Smooth muscle cell (in vitro differentiated cells): ENCODE measurements around the gene CEP120. TPM values are rescaled to one million over a fixed set of nuclear protein-coding genes. Genes with fewer than 3 reads are reported as not detected.
"Not testable (repeated sequence)": the region's sequence is repeated elsewhere in the genome, so short reads cannot be mapped to it uniquely, and the experiment has no call there.

Experiments used
- DNase-seq: peaks from one replicate; lab custom pipeline; 2025; ENCODE audit not compliant: unreplicated experiment; lab: John Stamatoyannopoulos, UW
- H2AFZ ChIP-seq: fragments of 200-600 bp; sonication (generic); 2 replicates; pipeline ENCODE4 v1.6.0; 2016; ENCODE audit warnings: antibody characterized with exemption, low read depth, mild to moderate bottlenecking
- H3F3A ChIP-seq: fragments of 200-600 bp; sonication (generic); 2 replicates; pipeline ENCODE4 v1.6.0; 2017; ENCODE audit warnings: antibody characterized with exemption, low read depth
- H3K27ac ChIP-seq: fragments of 200-600 bp; sonication (generic); 2 replicates; pipeline ENCODE4 v1.5.1; 2016; ENCODE audit warnings: low read depth, mild to moderate bottlenecking
- H3K27me3 ChIP-seq: fragments of 200-600 bp; sonication (generic); 2 replicates; pipeline ENCODE4 v1.6.1; 2016; ENCODE audit warnings: low read depth, mild to moderate bottlenecking
- H3K36me3 ChIP-seq: fragments of 200-600 bp; sonication (generic); 2 replicates; pipeline ENCODE4 v1.5.1; 2016; ENCODE audit warnings: low read depth
- H3K4me1 ChIP-seq: fragments of 200-600 bp; sonication (generic); 2 replicates; pipeline ENCODE4 v1.5.1; 2016; ENCODE audit warnings: low read depth
- H3K4me2 ChIP-seq: fragments of 200-600 bp; sonication (generic); 2 replicates; pipeline ENCODE4 v1.6.0; 2016; ENCODE audit warnings: mild to moderate bottlenecking
- H3K4me3 ChIP-seq: fragments of 200-600 bp; sonication (generic); 2 replicates; pipeline ENCODE4 v1.5.1; 2016; ENCODE audit warnings: mild to moderate bottlenecking
- H3K79me2 ChIP-seq: fragments of 200-600 bp; sonication (generic); 2 replicates; pipeline ENCODE4 v1.6.0; 2016; ENCODE audit warnings: low read depth, mild to moderate bottlenecking
- H3K9ac ChIP-seq: fragments of 200-600 bp; sonication (generic); 2 replicates; pipeline ENCODE4 v1.6.0; 2016; ENCODE audit warnings: low read depth
- H3K9me3 ChIP-seq: fragments of 200-600 bp; sonication (generic); replicated peaks from 2 replicates; pipeline ENCODE4 v1.5.1; 2016; ENCODE audit warnings: low read depth
- H4K20me1 ChIP-seq: fragments of 200-600 bp; sonication (generic); 2 replicates; pipeline ENCODE4 v1.6.0; 2016; ENCODE audit warnings: low read depth
- CTCF ChIP-seq: fragments of 200-600 bp; sonication (generic); IDR thresholded peaks from 2 replicates; pipeline ENCODE4 v1.5.1; 2017; ENCODE audit warnings: borderline replicate concordance, mild to moderate bottlenecking, antibody characterized with exemption; ENCODE audit not compliant: insufficient read depth, poor library complexity, severe bottlenecking
- WGBS: methylation state at CpG from one replicate; pipeline ENCODE4 v1.1.7; 2016; ENCODE audit warnings: low lambda C conversion rate; 5-methylcytosine and 5-hydroxymethylcytosine counted together
- polyA plus RNA-seq: library from polyadenylated mRNA; unstranded; fragments of >200 nt; fragmentation: Nextera tagmentation; extraction: Ambion mirVana; gene quantifications from 2 replicates; pipeline ENCODE4 v1.2.1, GENCODE V29; 2016
- total RNA-seq: library from RNA; depleted of rRNA; stranded (reverse); fragments of >200 nt; gene quantifications from 2 replicates; pipeline ENCODE4 v1.2.3, GENCODE V29; 2014

Gene CEP120
- total and polyA plus RNA-seq, 2 experiments from 2014 or later, result 6.5 to 30.2 TPM

DNA sequence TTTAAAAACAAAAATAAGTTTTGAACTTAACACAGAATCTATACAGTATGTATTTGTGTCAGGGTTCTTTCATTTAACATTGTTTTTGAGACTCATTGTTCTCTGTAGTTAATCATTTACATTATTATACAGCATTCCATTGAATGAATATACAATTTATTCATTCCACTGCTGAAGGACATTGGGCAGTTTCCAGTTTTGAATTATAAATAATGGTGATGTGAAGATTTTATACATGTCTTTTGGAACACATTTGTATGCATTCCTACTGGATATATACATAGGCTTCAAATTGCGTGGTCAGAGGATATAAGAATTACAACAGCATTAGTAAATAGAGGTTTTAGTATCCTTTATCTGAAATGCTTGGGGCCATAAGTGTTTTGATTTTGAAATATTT, 72.0 kb downstream of the CEP120 start:
- no peaks in the 10 kb centered on the region for H3K79me2 ChIP-seq
- H3K27me3 ChIP-seq, result no peaks in the 10 kb centered on the region
- no peak overlapping the region for H3K4me3 ChIP-seq
- H4K20me1 ChIP-seq, result no peaks in the 10 kb centered on the region
- no peaks in the 10 kb centered on the region for H3F3A ChIP-seq
- H3K9me3 ChIP-seq, result no peaks in the 10 kb centered on the region
- no peak overlapping the region for H3K9ac ChIP-seq
- H3K4me1 ChIP-seq, result no peaks in the 10 kb centered on the region
- WGBS, result 60% methylated on average over 1 of the region's 1 CpG
- TF ChIP-seq CTCF, result no peak
- DNase-seq, result no peak
- no peaks in the 10 kb centered on the region for H3K36me3 ChIP-seq
- no peak overlapping the region for H2AFZ ChIP-seq
- no peak overlapping the region for H3K27ac ChIP-seq
- H3K4me2 ChIP-seq, result no peak overlapping the region

DNA sequence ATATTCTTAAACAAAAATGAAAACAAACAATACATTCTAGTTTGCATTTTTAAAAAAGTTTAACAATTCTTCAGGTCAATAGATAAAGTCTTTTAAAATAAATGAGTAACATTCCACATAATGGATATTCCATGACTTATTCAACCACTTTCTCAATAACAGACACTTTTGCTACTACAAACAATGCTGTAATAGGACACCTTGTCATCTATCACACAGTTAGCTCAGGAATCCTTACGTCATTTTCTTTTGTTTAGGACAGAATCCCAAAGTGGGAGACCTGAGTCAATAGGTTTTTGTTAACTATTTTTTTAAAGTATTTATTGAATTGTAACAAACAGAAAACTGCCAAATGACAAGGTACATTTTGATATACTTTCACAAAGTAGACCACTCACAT, 72.5 kb downstream of the CEP120 start:
- Histone ChIP-seq H3K9ac (no peak overlapping the region), H2AFZ (no peak overlapping the region), H3K27ac (no peak overlapping the region), H3K4me2 (no peak overlapping the region), H3K9me3 (no peaks in the 10 kb centered on the region), H3K27me3 (no peaks in the 10 kb centered on the region), H3K4me3 (no peak overlapping the region), H3K36me3 (no peaks in the 10 kb centered on the region), H3K79me2 (no peaks in the 10 kb centered on the region), H3F3A (no peaks in the 10 kb centered on the region), H4K20me1 (no peaks in the 10 kb centered on the region), H3K4me1 (no peaks in the 10 kb centered on the region)
- TF ChIP-seq CTCF, result no peak
- 74% methylated on average over 1 of the region's 1 CpG for WGBS
- no peak for DNase-seq

- Histone ChIP-seq H3K9ac (no peak overlapping the region), H3K4me2 (peak overlapping the region; percentile 58), H4K20me1 (no peaks in the 10 kb centered on the region), H3F3A (no peaks in the 10 kb centered on the region), H3K36me3 (no peaks in the 10 kb centered on the region), H3K27ac (peak overlapping the region; percentile 65), H2AFZ (no peak overlapping the region), H3K27me3 (no peaks in the 10 kb centered on the region), H3K4me3 (no peak overlapping the region), H3K9me3 (no peaks in the 10 kb centered on the region), H3K4me1 (no peaks in the 10 kb centered on the region), H3K79me2 (no peaks in the 10 kb centered on the region)
- 42% methylated on average over 4 of the region's 4 CpGs for WGBS
- TF ChIP-seq CTCF, result peak; percentile 83
- no peak for DNase-seq
These were observed 78.3 kb downstream of the CEP120 start for GRCh38 chr5:123344816-123345426.

GRCh38 chr5:123340928-123341327, 82.3 kb downstream of the CEP120 start:
- Histone ChIP-seq H3K9ac (no peak overlapping the region), H3K36me3 (no peaks in the 10 kb centered on the region), H3K4me1 (no peaks in the 10 kb centered on the region), H4K20me1 (no peaks in the 10 kb centered on the region), H3K4me2 (no peak overlapping the region), H3K9me3 (no peaks in the 10 kb centered on the region), H3K27ac (no peak overlapping the region), H3K27me3 (no peaks in the 10 kb centered on the region), H2AFZ (no peak overlapping the region), H3K79me2 (no peaks in the 10 kb centered on the region), H3K4me3 (no peak overlapping the region), H3F3A (no peaks in the 10 kb centered on the region)
- no peak for DNase-seq
- TF ChIP-seq CTCF, result no peak
- 91% methylated on average over 2 of the region's 2 CpGs for WGBS

- not testable (repeated sequence) for H3K27me3 ChIP-seq, H3K27ac ChIP-seq, H3K4me2 ChIP-seq, H3K36me3 ChIP-seq, H3K9ac ChIP-seq, H4K20me1 ChIP-seq, H3K4me1 ChIP-seq, H3K4me3 ChIP-seq, DNase-seq, H2AFZ ChIP-seq, H3F3A ChIP-seq, H3K9me3 ChIP-seq, H3K79me2 ChIP-seq
- 87% methylated on average over 9 of the region's 9 CpGs for WGBS
These were observed 114.8 kb downstream of the CEP120 start for GRCh38 chr5:123308377-123308776.
